K562 (cell line): ENCODE data around the gene VEGFA. TPM values are rescaled to one million over a fixed set of nuclear protein-coding genes. Genes with fewer than 3 reads are reported as not detected.
A peak's percentile ranks its signal among the peaks of the same experiment; 100 is the strongest.

Source experiments
- BMI1 ChIP-seq: fragments of 150-350 bp; IDR thresholded peaks from 2 replicates; pipeline ENCODE4 v1.6.1; 2014; ENCODE audit warnings: low read length
- CHD1 ChIP-seq: fragments of 200-600 bp; sonication (generic); IDR thresholded peaks from one replicate; pipeline ENCODE4 v1.6.1; 2012; ENCODE audit warnings: mild to moderate bottlenecking, moderate library complexity, low read length, inconsistent platforms
- ILK ChIP-seq: fragments of 450-650 bp; IDR thresholded peaks from 2 replicates; pipeline ENCODE4 v1.6.1; 2016; ENCODE audit warnings: missing genetic modification characterization, low read depth, mild to moderate bottlenecking, missing compliant biosample characterization, moderate library complexity, borderline replicate concordance
- KAT8 ChIP-seq: fragments of 450-650 bp; IDR thresholded peaks from 2 replicates; pipeline ENCODE4 v1.6.1; 2016; ENCODE audit warnings: low read depth, mild to moderate bottlenecking
- MCM2 ChIP-seq: fragments of 450-650 bp; IDR thresholded peaks from 2 replicates; pipeline ENCODE4 v1.6.1; 2017; ENCODE audit warnings: low read depth, mild to moderate bottlenecking
- RAD51 ChIP-seq: fragments of 450-650 bp; IDR thresholded peaks from 2 replicates; pipeline ENCODE4 v1.7.1; 2016; ENCODE audit warnings: low read depth, mild to moderate bottlenecking, borderline replicate concordance
- TCFL5 ChIP-seq: fragments of 250-450 bp; sonication (Bioruptor Pico); conservative IDR thresholded peaks from 2 replicates; pipeline ENCODE4 v1.6.1; 2021; ENCODE audit warnings: mild to moderate bottlenecking, moderate library complexity, matching md5 sums
- TRIM24 ChIP-seq, 2 experiments: fragments of 450-650 bp; IDR thresholded peaks; 2 replicates each; pipeline ENCODE4 v1.6.1; 2016
- ZKSCAN8 ChIP-seq: fragments of 200-800 bp; sonication (Bioruptor generic); IDR thresholded peaks from 2 replicates; pipeline ENCODE4 v1.6.1; 2016; ENCODE audit warnings: missing genetic modification characterization, missing compliant biosample characterization
- ZNF165 ChIP-seq: fragments of 250-450 bp; sonication (Bioruptor Pico); IDR thresholded peaks from 2 replicates; pipeline ENCODE4 v1.4.0; 2020; ENCODE audit warnings: borderline replicate concordance
- ZNF274 ChIP-seq: IDR thresholded peaks from 2 replicates; pipeline ENCODE4 v1.6.1; 2011; ENCODE audit warnings: low read depth, mild to moderate bottlenecking, low read length, moderate library complexity, borderline replicate concordance
- ZNF282 ChIP-seq: sonication (generic); formaldehyde crosslinking; IDR thresholded peaks from 2 replicates; pipeline ENCODE4 v1.8.1; 2023; ENCODE audit warnings: missing genetic modification reagents
- ZNF57 ChIP-seq: fragments of 450-650 bp; formaldehyde crosslinking; IDR thresholded peaks from 2 replicates; pipeline ENCODE4 v1.4.0; 2020; ENCODE audit warnings: mild to moderate bottlenecking, moderate library complexity
- ZNF695 ChIP-seq: fragments of 450-650 bp; formaldehyde crosslinking; IDR thresholded peaks from 2 replicates; pipeline ENCODE4 v1.4.0; 2020; ENCODE audit warnings: mild to moderate bottlenecking, moderate library complexity
- polyA plus RNA-seq, 8 experiments: library from polyadenylated mRNA; depleted of rRNA in 4 of 8; stranded (reverse) in 5 of 8; unstranded in 3 of 8; fragments of >200 nt; fragmentation: Nextera tagmentation in 2 of 8; fragmentation: Illumina TruSeq in 1 of 8; extraction: Ambion mirVana in 2 of 8; extraction: Trizol in 1 of 8; gene quantifications; 2 replicates each; pipeline versions ENCODE4 v1.2.1 to v1.2.3, GENCODE V29; 2011 to 2014; ENCODE audit warnings: inconsistent platforms in 1 of 8, missing spikeins in 1 of 8
- total RNA-seq, 7 experiments: library from RNA; depleted of rRNA in 6 of 7; stranded (reverse); fragments of >200 nt in 6 of 7; fragmentation: Illumina TruSeq in 2 of 7; extraction: Trizol in 2 of 7; gene quantifications; 2 replicates each; pipeline versions ENCODE4 v1.2.1 to v1.2.3, GENCODE V29; 2011 to 2021; ENCODE audit warnings: low replicate concordance in 1 of 7
- TF ChIP-seq, protein P1 (sequence below): fragments of 450-650 bp; IDR thresholded peaks from 2 replicates; pipeline ENCODE4 v1.7.0; 2016; ENCODE audit warnings: borderline replicate concordance
- TF ChIP-seq, protein P2 (sequence below): fragments of 200-800 bp; sonication (Bioruptor generic); IDR thresholded peaks from 2 replicates; pipeline ENCODE4 v1.6.1; 2017; ENCODE audit warnings: missing genetic modification characterization, missing compliant biosample characterization
- TF ChIP-seq, protein P3 (sequence below): sonication (generic); formaldehyde crosslinking; IDR thresholded peaks from 2 replicates; pipeline ENCODE4 v1.8.1; 2023; ENCODE audit warnings: mild to moderate bottlenecking, missing genetic modification reagents, moderate library complexity
- TF ChIP-seq, protein P4 (sequence below): fragments of 450-650 bp; IDR thresholded peaks from 2 replicates; pipeline ENCODE4 v1.6.1; 2014; ENCODE audit warnings: low read depth, mild to moderate bottlenecking, moderate library complexity, borderline replicate concordance
- TF ChIP-seq, protein P5 (sequence below): sonication (generic); formaldehyde crosslinking; IDR thresholded peaks from 2 replicates; pipeline ENCODE4 v1.8.0; 2023; ENCODE audit warnings: mild to moderate bottlenecking, missing genetic modification reagents

The VEGFA gene
- total and polyA plus RNA-seq, 9 of the 15 experiments (the other 6 are each of a cell fraction or from before 2014, with no cell fraction given), result 14.0 to 271 (median 124) TPM

DNA sequence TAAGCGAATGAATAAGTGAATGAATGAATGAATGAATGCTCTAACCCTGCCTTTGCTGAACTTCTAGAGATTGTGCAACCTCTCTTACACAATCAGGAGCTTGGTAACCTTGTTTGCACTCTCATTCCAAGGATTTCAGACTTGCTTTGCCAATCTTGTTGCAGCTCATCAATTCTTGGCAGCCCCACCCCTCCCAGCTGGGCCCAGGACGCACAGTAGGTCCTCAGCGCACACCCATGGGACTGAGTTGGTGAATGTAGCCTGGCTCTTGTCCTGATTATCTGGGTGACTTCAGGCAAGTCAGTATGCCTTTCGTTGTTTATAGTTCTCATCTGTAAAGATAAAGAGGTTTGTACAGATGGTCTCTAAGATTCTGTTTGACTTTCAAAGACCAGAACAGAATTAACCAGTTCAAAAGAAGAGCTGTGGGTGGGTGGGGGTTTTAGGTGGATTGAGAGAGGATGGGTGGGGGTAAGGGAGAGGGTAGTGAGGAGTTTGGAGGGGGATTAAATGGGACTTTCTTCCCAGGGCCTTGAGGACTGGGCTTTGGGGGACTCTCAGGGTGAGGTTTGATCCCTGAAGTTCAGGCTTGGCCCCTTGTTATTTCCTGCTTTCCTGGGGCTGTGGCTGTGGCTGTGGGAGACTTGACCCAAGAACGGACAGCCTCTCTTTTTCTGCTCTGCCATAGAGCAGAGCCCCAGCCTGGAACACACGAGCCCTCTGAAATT lies 33.2 kb downstream of the VEGFA start (continued):
- TF ChIP-seq, protein P1, sequence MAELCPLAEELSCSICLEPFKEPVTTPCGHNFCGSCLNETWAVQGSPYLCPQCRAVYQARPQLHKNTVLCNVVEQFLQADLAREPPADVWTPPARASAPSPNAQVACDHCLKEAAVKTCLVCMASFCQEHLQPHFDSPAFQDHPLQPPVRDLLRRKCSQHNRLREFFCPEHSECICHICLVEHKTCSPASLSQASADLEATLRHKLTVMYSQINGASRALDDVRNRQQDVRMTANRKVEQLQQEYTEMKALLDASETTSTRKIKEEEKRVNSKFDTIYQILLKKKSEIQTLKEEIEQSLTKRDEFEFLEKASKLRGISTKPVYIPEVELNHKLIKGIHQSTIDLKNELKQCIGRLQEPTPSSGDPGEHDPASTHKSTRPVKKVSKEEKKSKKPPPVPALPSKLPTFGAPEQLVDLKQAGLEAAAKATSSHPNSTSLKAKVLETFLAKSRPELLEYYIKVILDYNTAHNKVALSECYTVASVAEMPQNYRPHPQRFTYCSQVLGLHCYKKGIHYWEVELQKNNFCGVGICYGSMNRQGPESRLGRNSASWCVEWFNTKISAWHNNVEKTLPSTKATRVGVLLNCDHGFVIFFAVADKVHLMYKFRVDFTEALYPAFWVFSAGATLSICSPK, result no peak
- TF ChIP-seq ZNF282 (CRISPR knock-in tag), result no peak
- peak; percentile 46 to 78; a peak in 3 of 4 replicates for TF ChIP-seq TRIM24 (IDR thresholded peaks at IDR 0.05)
- TF ChIP-seq BMI1, result no peak
- TF ChIP-seq, protein P2, sequence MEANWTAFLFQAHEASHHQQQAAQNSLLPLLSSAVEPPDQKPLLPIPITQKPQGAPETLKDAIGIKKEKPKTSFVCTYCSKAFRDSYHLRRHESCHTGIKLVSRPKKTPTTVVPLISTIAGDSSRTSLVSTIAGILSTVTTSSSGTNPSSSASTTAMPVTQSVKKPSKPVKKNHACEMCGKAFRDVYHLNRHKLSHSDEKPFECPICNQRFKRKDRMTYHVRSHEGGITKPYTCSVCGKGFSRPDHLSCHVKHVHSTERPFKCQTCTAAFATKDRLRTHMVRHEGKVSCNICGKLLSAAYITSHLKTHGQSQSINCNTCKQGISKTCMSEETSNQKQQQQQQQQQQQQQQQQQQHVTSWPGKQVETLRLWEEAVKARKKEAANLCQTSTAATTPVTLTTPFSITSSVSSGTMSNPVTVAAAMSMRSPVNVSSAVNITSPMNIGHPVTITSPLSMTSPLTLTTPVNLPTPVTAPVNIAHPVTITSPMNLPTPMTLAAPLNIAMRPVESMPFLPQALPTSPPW, result peak; percentile 36; the same call in 1 of the 2 replicates
- TF ChIP-seq, protein P3, sequence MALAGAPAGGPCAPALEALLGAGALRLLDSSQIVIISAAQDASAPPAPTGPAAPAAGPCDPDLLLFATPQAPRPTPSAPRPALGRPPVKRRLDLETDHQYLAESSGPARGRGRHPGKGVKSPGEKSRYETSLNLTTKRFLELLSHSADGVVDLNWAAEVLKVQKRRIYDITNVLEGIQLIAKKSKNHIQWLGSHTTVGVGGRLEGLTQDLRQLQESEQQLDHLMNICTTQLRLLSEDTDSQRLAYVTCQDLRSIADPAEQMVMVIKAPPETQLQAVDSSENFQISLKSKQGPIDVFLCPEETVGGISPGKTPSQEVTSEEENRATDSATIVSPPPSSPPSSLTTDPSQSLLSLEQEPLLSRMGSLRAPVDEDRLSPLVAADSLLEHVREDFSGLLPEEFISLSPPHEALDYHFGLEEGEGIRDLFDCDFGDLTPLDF (CRISPR knock-in tag), result no peak
- TF ChIP-seq MCM2, result no peak
- TF ChIP-seq CHD1, result no peak
- TF ChIP-seq ZNF165 (CRISPR knock-in tag), result no peak
- TF ChIP-seq RAD51, result no peak
- TF ChIP-seq ZNF57 (CRISPR knock-in tag), result no peak
- TF ChIP-seq KAT8, result no peak
- TF ChIP-seq ZNF274, result no peak
- TF ChIP-seq ZKSCAN8 (CRISPR knock-in tag), result no peak
- TF ChIP-seq ILK (tag), result no peak
- TF ChIP-seq, protein P4, sequence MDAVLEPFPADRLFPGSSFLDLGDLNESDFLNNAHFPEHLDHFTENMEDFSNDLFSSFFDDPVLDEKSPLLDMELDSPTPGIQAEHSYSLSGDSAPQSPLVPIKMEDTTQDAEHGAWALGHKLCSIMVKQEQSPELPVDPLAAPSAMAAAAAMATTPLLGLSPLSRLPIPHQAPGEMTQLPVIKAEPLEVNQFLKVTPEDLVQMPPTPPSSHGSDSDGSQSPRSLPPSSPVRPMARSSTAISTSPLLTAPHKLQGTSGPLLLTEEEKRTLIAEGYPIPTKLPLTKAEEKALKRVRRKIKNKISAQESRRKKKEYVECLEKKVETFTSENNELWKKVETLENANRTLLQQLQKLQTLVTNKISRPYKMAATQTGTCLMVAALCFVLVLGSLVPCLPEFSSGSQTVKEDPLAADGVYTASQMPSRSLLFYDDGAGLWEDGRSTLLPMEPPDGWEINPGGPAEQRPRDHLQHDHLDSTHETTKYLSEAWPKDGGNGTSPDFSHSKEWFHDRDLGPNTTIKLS, result no peak
- TF ChIP-seq ZNF695, result no peak
- TF ChIP-seq, protein P5, sequence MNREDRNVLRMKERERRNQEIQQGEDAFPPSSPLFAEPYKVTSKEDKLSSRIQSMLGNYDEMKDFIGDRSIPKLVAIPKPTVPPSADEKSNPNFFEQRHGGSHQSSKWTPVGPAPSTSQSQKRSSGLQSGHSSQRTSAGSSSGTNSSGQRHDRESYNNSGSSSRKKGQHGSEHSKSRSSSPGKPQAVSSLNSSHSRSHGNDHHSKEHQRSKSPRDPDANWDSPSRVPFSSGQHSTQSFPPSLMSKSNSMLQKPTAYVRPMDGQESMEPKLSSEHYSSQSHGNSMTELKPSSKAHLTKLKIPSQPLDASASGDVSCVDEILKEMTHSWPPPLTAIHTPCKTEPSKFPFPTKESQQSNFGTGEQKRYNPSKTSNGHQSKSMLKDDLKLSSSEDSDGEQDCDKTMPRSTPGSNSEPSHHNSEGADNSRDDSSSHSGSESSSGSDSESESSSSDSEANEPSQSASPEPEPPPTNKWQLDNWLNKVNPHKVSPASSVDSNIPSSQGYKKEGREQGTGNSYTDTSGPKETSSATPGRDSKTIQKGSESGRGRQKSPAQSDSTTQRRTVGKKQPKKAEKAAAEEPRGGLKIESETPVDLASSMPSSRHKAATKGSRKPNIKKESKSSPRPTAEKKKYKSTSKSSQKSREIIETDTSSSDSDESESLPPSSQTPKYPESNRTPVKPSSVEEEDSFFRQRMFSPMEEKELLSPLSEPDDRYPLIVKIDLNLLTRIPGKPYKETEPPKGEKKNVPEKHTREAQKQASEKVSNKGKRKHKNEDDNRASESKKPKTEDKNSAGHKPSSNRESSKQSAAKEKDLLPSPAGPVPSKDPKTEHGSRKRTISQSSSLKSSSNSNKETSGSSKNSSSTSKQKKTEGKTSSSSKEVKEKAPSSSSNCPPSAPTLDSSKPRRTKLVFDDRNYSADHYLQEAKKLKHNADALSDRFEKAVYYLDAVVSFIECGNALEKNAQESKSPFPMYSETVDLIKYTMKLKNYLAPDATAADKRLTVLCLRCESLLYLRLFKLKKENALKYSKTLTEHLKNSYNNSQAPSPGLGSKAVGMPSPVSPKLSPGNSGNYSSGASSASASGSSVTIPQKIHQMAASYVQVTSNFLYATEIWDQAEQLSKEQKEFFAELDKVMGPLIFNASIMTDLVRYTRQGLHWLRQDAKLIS (CRISPR knock-in tag), result no peak
- no peak for TF ChIP-seq TCFL5 (CRISPR knock-in tag)
